ENCODE data around the gene LPAR2.
A peak's percentile ranks its signal among the peaks of the same experiment; 100 is the strongest.

LPAR2 gene

GRCh38 chr19:19618219-19619051, 9.6 kb downstream of the LPAR2 start, which contains the start of gene PBX4:
Gene PBX4 (minus strand): TSS chr19:19618687. CDS start chr19:19618629, 58 bp downstream.
- peaks cover 0 to under 1% of the 10 kb centered on the region in 2 donors for H3K36me3 ChIP-seq (replicated peaks in 1 of 2; ENCODE audit: control insufficient read depth in 2 of 2, insufficient read depth in 2 of 2, low read length in 2 of 2)
- H3K4me1 ChIP-seq (ENCODE audit: control insufficient read depth in 2 of 2, insufficient read depth in 1 of 2, low read depth in 1 of 2, low read length in 2 of 2), result peaks cover 5% of the 10 kb centered on the region in 2 donors
- H3K27me3 ChIP-seq (ENCODE audit: control insufficient read depth in 3 of 3, insufficient read depth in 3 of 3, low read depth in 1 of 3, low read length in 3 of 3), result no peaks in the 10 kb centered on the region
- peak within 1 kb of the TSS; percentile 91 for H3K4me2 ChIP-seq (ENCODE audit: insufficient read depth, low read length, poor library complexity, severe bottlenecking)
- H2BK120ac ChIP-seq (ENCODE audit: low read depth, low read length), result no peak within 1 kb of the TSS
- no peak within 1 kb of the TSS for H2BK12ac ChIP-seq (ENCODE audit: low read length)
- H3K23ac ChIP-seq (ENCODE audit: low read depth, low read length, poor library complexity), result peak within 1 kb of the TSS; percentile 96
- H2BK5ac ChIP-seq (ENCODE audit: low read length), result no peak within 1 kb of the TSS
- no CpG with 5 or more reads among the region's 80 CpGs for WGBS, 2 donors (ENCODE audit: extremely low coverage in 2 of 2, insufficient read length in 2 of 2, insufficient replicate concordance in 1 of 2)
- H4K91ac ChIP-seq (ENCODE audit: low read depth, low read length, poor library complexity), result no peak within 1 kb of the TSS
- peak within 1 kb of the TSS; percentile 98 for H3K18ac ChIP-seq (ENCODE audit: low read length)
- H2AFZ ChIP-seq (ENCODE audit: low read length), result peak within 1 kb of the TSS; percentile 90
- H3K4ac ChIP-seq (ENCODE audit: low read length), result no peak within 1 kb of the TSS
- DNase-seq (ENCODE audit: low spot score), result peak; percentile 93
- peak within 1 kb of the TSS; percentile 72 to 85 for H3K4me3 ChIP-seq (ENCODE audit: low read length in 2 of 2)
- H3K27ac ChIP-seq (replicated peaks; ENCODE audit: low read length), result no peak within 1 kb of the TSS
- H3K9ac ChIP-seq (ENCODE audit: low read depth, low read length, poor library complexity), result peak within 1 kb of the TSS; percentile 97
- no peaks in the 10 kb centered on the region for H3K9me3 ChIP-seq (replicated peaks in 1 of 2; ENCODE audit: control insufficient read depth in 2 of 2, insufficient read depth in 1 of 2, low read depth in 1 of 2, low read length in 2 of 2)
- no peaks in the 10 kb centered on the region for H3K79me1 ChIP-seq (ENCODE audit: low read depth, low read length)
- H2AK5ac ChIP-seq (ENCODE audit: low read depth, low read length), result peak within 1 kb of the TSS; percentile 68
- H2BK15ac ChIP-seq (ENCODE audit: low read length), result peak within 1 kb of the TSS; percentile 49
- peak within 1 kb of the TSS; percentile 71 for H3K14ac ChIP-seq (ENCODE audit: low read length)
- H4K8ac ChIP-seq (ENCODE audit: low read depth, low read length), result no peak within 1 kb of the TSS

GRCh38 chr19:19615086-19615485, 12.9 kb downstream of the LPAR2 start:
- Histone ChIP-seq H3K9me3 (replicated peaks in 1 of 2; ENCODE audit: control insufficient read depth in 2 of 2, insufficient read depth in 1 of 2, low read depth in 1 of 2, low read length in 2 of 2) (no peaks in the 10 kb centered on the region), H3K14ac (ENCODE audit: low read length) (no peak overlapping the region), H4K8ac (ENCODE audit: low read depth, low read length) (no peak overlapping the region), H3K27ac (replicated peaks; ENCODE audit: low read length) (no peak overlapping the region), H3K79me1 (ENCODE audit: low read depth, low read length) (no peaks in the 10 kb centered on the region), H3K4me1 (ENCODE audit: control insufficient read depth in 2 of 2, insufficient read depth in 1 of 2, low read depth in 1 of 2, low read length in 2 of 2) (peaks cover 5% of the 10 kb centered on the region in 2 donors), H2BK12ac (ENCODE audit: low read length) (no peak overlapping the region), H2BK120ac (ENCODE audit: low read depth, low read length) (no peak overlapping the region), H3K18ac (ENCODE audit: low read length) (no peak overlapping the region), H2AK5ac (ENCODE audit: low read depth, low read length) (no peak overlapping the region), H2BK5ac (ENCODE audit: low read length) (no peak overlapping the region), H3K4me3 (ENCODE audit: low read length in 2 of 2) (no peak overlapping the region), H3K23ac (ENCODE audit: low read depth, low read length, poor library complexity) (no peak overlapping the region), H3K9ac (ENCODE audit: low read depth, low read length, poor library complexity) (no peak overlapping the region), H2AFZ (ENCODE audit: low read length) (no peak overlapping the region), H3K27me3 (ENCODE audit: control insufficient read depth in 3 of 3, insufficient read depth in 3 of 3, low read depth in 1 of 3, low read length in 3 of 3) (no peaks in the 10 kb centered on the region), H3K4ac (ENCODE audit: low read length) (no peak overlapping the region), H4K91ac (ENCODE audit: low read depth, low read length, poor library complexity) (no peak overlapping the region), H3K4me2 (ENCODE audit: insufficient read depth, low read length, poor library complexity, severe bottlenecking) (no peak overlapping the region), H2BK15ac (ENCODE audit: low read length) (no peak overlapping the region), H3K36me3 (replicated peaks in 1 of 2; ENCODE audit: control insufficient read depth in 2 of 2, insufficient read depth in 2 of 2, low read length in 2 of 2) (no peaks in the 10 kb centered on the region)
- WGBS, 2 donors (ENCODE audit: extremely low coverage in 2 of 2, insufficient read length in 2 of 2, insufficient replicate concordance in 1 of 2), result no CpG with 5 or more reads among the region's 3 CpGs
- no peak for DNase-seq (ENCODE audit: low spot score)

GRCh38 chr19:19613506-19613905, 14.5 kb downstream of the LPAR2 start:
- Histone ChIP-seq H3K36me3 (replicated peaks in 1 of 2; ENCODE audit: control insufficient read depth in 2 of 2, insufficient read depth in 2 of 2, low read length in 2 of 2) (peaks cover 3 to 5% of the 10 kb centered on the region in 2 donors), H2BK120ac (ENCODE audit: low read depth, low read length) (no peak overlapping the region), H3K79me1 (ENCODE audit: low read depth, low read length) (peaks cover under 1% of the 10 kb centered on the region), H3K27me3 (ENCODE audit: control insufficient read depth in 3 of 3, insufficient read depth in 3 of 3, low read depth in 1 of 3, low read length in 3 of 3) (no peaks in the 10 kb centered on the region), H4K91ac (ENCODE audit: low read depth, low read length, poor library complexity) (no peak overlapping the region), H3K4me3 (ENCODE audit: low read length in 2 of 2) (no peak overlapping the region), H3K23ac (ENCODE audit: low read depth, low read length, poor library complexity) (no peak overlapping the region), H2BK5ac (ENCODE audit: low read length) (no peak overlapping the region), H2BK15ac (ENCODE audit: low read length) (no peak overlapping the region), H4K8ac (ENCODE audit: low read depth, low read length) (no peak overlapping the region), H3K14ac (ENCODE audit: low read length) (no peak overlapping the region), H3K27ac (replicated peaks; ENCODE audit: low read length) (no peak overlapping the region), H3K4me2 (ENCODE audit: insufficient read depth, low read length, poor library complexity, severe bottlenecking) (no peak overlapping the region), H3K4ac (ENCODE audit: low read length) (no peak overlapping the region), H3K4me1 (ENCODE audit: control insufficient read depth in 2 of 2, insufficient read depth in 1 of 2, low read depth in 1 of 2, low read length in 2 of 2) (no peaks in the 10 kb centered on the region), H2BK12ac (ENCODE audit: low read length) (no peak overlapping the region), H3K9me3 (replicated peaks in 1 of 2; ENCODE audit: control insufficient read depth in 2 of 2, insufficient read depth in 1 of 2, low read depth in 1 of 2, low read length in 2 of 2) (no peaks in the 10 kb centered on the region), H2AFZ (ENCODE audit: low read length) (no peak overlapping the region), H3K18ac (ENCODE audit: low read length) (no peak overlapping the region), H3K9ac (ENCODE audit: low read depth, low read length, poor library complexity) (no peak overlapping the region), H2AK5ac (ENCODE audit: low read depth, low read length) (no peak overlapping the region)
- WGBS, 2 donors (ENCODE audit: extremely low coverage in 2 of 2, insufficient read length in 2 of 2, insufficient replicate concordance in 1 of 2), result no CpG with 5 or more reads among the region's 4 CpGs
- DNase-seq (ENCODE audit: low spot score), result no peak

- no peak overlapping the region for H3K18ac ChIP-seq (ENCODE audit: low read length)
- no peak overlapping the region for H2AK5ac ChIP-seq (ENCODE audit: low read depth, low read length)
- H3K9me3 ChIP-seq (replicated peaks in 1 of 2; ENCODE audit: control insufficient read depth in 2 of 2, insufficient read depth in 1 of 2, low read depth in 1 of 2, low read length in 2 of 2), result no peaks in the 10 kb centered on the region
- H3K4me2 ChIP-seq (ENCODE audit: insufficient read depth, low read length, poor library complexity, severe bottlenecking), result no peak overlapping the region
- no peak overlapping the region for H3K14ac ChIP-seq (ENCODE audit: low read length)
- WGBS, 2 donors (ENCODE audit: extremely low coverage in 2 of 2, insufficient read length in 2 of 2, insufficient replicate concordance in 1 of 2), result no CpG with 5 or more reads among the region's 10 CpGs
- H2BK15ac ChIP-seq (ENCODE audit: low read length), result no peak overlapping the region
- H2BK5ac ChIP-seq (ENCODE audit: low read length), result no peak overlapping the region
- H3K9ac ChIP-seq (ENCODE audit: low read depth, low read length, poor library complexity), result no peak overlapping the region
- no peak overlapping the region for H4K91ac ChIP-seq (ENCODE audit: low read depth, low read length, poor library complexity)
- no peak overlapping the region for H3K27ac ChIP-seq (replicated peaks; ENCODE audit: low read length)
- H3K23ac ChIP-seq (ENCODE audit: low read depth, low read length, poor library complexity), result no peak overlapping the region
- DNase-seq (ENCODE audit: low spot score), result no peak
- H2BK120ac ChIP-seq (ENCODE audit: low read depth, low read length), result no peak overlapping the region
- no peaks in the 10 kb centered on the region for H3K27me3 ChIP-seq (ENCODE audit: control insufficient read depth in 3 of 3, insufficient read depth in 3 of 3, low read depth in 1 of 3, low read length in 3 of 3)
- H2BK12ac ChIP-seq (ENCODE audit: low read length), result no peak overlapping the region
- H3K36me3 ChIP-seq (replicated peaks in 1 of 2; ENCODE audit: control insufficient read depth in 2 of 2, insufficient read depth in 2 of 2, low read length in 2 of 2), result peaks cover 3 to 6% of the 10 kb centered on the region in 2 donors
- H3K4me1 ChIP-seq (ENCODE audit: control insufficient read depth in 2 of 2, insufficient read depth in 1 of 2, low read depth in 1 of 2, low read length in 2 of 2), result no peaks in the 10 kb centered on the region
- H3K4me3 ChIP-seq (ENCODE audit: low read length in 2 of 2), result no peak overlapping the region
- no peak overlapping the region for H2AFZ ChIP-seq (ENCODE audit: low read length)
- peaks cover 2% of the 10 kb centered on the region for H3K79me1 ChIP-seq (ENCODE audit: low read depth, low read length)
- no peak overlapping the region for H4K8ac ChIP-seq (ENCODE audit: low read depth, low read length)
- no peak overlapping the region for H3K4ac ChIP-seq (ENCODE audit: low read length)
Observed at GRCh38 chr19:19610376-19611202, 17.4 kb downstream of the LPAR2 start.
